C4-2B (cell line): Measurements from ENCODE around the gene LYST.

Experiments used
- ZFX ChIP-seq: fragments of 450-650 bp; IDR thresholded peaks from 2 replicates; pipeline ENCODE4 v1.6.1; 2017
- TF ChIP-seq, protein P1 (sequence below): fragments of 450-650 bp; conservative IDR thresholded peaks from 2 replicates; pipeline ENCODE4 v1.5.1; 2017; ENCODE audit warnings: mild to moderate bottlenecking

DNA sequence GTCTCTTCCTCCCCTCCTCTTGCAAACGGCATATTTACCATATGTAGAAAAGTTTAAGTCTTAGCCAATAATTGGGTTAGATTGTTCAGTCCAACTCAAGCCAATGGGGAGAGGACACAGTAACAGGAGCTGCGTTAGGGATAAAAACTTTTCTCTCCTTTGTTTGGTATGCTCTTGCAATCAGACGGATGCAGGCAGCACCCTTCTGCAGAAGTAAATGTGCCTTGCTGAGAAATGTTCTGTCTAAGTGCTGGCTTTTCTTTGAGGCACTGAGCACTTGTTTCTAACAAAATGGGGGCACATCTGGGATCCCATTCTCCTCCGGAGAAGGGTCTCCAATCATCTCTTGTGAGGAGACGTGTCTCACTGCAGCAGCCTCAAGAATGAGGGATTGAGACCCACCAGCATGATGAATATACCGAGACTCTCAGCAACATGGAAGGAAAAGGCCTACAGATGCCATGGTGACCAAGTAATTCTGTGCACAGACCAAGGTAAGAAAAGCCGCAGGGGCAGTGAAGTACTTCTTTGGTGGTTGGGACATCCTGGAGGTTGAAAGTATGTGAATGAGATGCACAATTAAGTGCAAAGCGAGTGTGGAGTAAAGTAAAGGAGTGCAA lies 196.4 kb downstream of the LYST start:
- TF ChIP-seq, protein P1, sequence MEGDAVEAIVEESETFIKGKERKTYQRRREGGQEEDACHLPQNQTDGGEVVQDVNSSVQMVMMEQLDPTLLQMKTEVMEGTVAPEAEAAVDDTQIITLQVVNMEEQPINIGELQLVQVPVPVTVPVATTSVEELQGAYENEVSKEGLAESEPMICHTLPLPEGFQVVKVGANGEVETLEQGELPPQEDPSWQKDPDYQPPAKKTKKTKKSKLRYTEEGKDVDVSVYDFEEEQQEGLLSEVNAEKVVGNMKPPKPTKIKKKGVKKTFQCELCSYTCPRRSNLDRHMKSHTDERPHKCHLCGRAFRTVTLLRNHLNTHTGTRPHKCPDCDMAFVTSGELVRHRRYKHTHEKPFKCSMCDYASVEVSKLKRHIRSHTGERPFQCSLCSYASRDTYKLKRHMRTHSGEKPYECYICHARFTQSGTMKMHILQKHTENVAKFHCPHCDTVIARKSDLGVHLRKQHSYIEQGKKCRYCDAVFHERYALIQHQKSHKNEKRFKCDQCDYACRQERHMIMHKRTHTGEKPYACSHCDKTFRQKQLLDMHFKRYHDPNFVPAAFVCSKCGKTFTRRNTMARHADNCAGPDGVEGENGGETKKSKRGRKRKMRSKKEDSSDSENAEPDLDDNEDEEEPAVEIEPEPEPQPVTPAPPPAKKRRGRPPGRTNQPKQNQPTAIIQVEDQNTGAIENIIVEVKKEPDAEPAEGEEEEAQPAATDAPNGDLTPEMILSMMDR: no peak
- no peak for TF ChIP-seq ZFX
